AG10803 (cell line): ENCODE results near the gene MATCAP1.
A peak's percentile ranks its signal among the peaks of the same experiment; 100 is the strongest.

Source experiments
- DNase-seq: peaks from one replicate; pipeline ENCODE4 v3.0.0; 2010; ENCODE audit warnings: low read depth
- H3K4me3 ChIP-seq: 2 replicates; pipeline ENCODE4 v1.5.1; 2011; ENCODE audit warnings: mild to moderate bottlenecking, low read length, control low read depth
- CTCF ChIP-seq: conservative IDR thresholded peaks from 2 replicates; pipeline ENCODE4 v1.5.1; 2011; ENCODE audit warnings: mild to moderate bottlenecking, low read length, control low read depth, inconsistent platforms

Gene MATCAP1

GRCh38 chr16:67169642-67170167 lies 14.1 kb downstream of the MATCAP1 start:
- peak; percentile 61 for TF ChIP-seq CTCF
- H3K4me3 ChIP-seq = peak overlapping the region; percentile 65
- DNase-seq = no peak

GRCh38 chr16:67169011-67169451 lies 14.7 kb downstream of the MATCAP1 start:
- no peak for DNase-seq
- H3K4me3 ChIP-seq = no peak overlapping the region
- no peak for TF ChIP-seq CTCF

- no peak overlapping the region for H3K4me3 ChIP-seq
- TF ChIP-seq CTCF = no peak
- no peak for DNase-seq
Observed at GRCh38 chr16:67167588-67167987, 16.2 kb downstream of the MATCAP1 start.

- DNase-seq = no peak
- H3K4me3 ChIP-seq = no peak overlapping the region
- no peak for TF ChIP-seq CTCF
Observed at GRCh38 chr16:67166598-67167168, 17.1 kb downstream of the MATCAP1 start.

GRCh38 chr16:67166110-67166547 lies 17.6 kb downstream of the MATCAP1 start:
- DNase-seq = no peak
- no peak overlapping the region for H3K4me3 ChIP-seq
- no peak for TF ChIP-seq CTCF

GRCh38 chr16:67165121-67166078 lies 18.4 kb downstream of the MATCAP1 start:
- DNase-seq = no peak
- no peak overlapping the region for H3K4me3 ChIP-seq
- TF ChIP-seq CTCF = no peak

GRCh38 chr16:67164599-67165061 lies 19.1 kb downstream of the MATCAP1 start, which contains the start of gene HSF4:
Gene HSF4 (plus strand): TSS chr16:67164745. CDS start chr16:67164812, 67 bp downstream.
- no peak for TF ChIP-seq CTCF
- no peak for DNase-seq
- H3K4me3 ChIP-seq = no peak within 1 kb of the TSS
